GM12878 (cell line): ENCODE measurements around the gene LMTK2. TPM values are rescaled to one million over a fixed set of nuclear protein-coding genes. Genes with fewer than 3 reads are reported as not detected.

Source experiments
- ATAC-seq: fragments of 200-7000 bp; cut with Tn5 transposase; 3 replicates; pipeline ENCODE4 v1.9.1; 2020; ENCODE audit warnings: mild to moderate bottlenecking, moderate library complexity
- BruUV-seq: library from RNA; stranded (reverse); fragments of 400-500 nt; replicated peaks from 2 replicates; lab custom pipeline; 2021; lab: Mats Ljungman, UMichigan
- CTCF ChIA-PET: fragments of 300-600 bp; sonication (Branson Sonifier 250); formaldehyde crosslinking; extraction: SDS; loops from one replicate; lab custom pipeline; 2021; ENCODE audit warnings: inconsistent platforms; lab: Yijun Ruan, JAX
- POLR2A ChIA-PET: fragments of 350-600 bp; formaldehyde crosslinking; extraction: SDS; loops from one replicate; lab custom pipeline; 2021; ENCODE audit warnings: inconsistent platforms; lab: Charles Lee
- RAD21 ChIA-PET: fragments of 300-600 bp; sonication (Branson Sonifier 250); formaldehyde crosslinking; loops from one replicate; lab custom pipeline; 2023; ENCODE audit warnings: antibody characterized with exemption; ENCODE audit not compliant: unreplicated experiment; lab: Charles Lee
- SMC1A ChIA-PET: fragments of 300-600 bp; sonication (Branson Sonifier 250); formaldehyde crosslinking; loops from one replicate; lab custom pipeline; 2023; ENCODE audit not compliant: unreplicated experiment, uncharacterized antibody; lab: Charles Lee
- DNase-seq: peaks from one replicate; pipeline ENCODE4 v3.0.0-alpha.2; 2011; ENCODE audit warnings: low read depth, low spot score
- FAIRE-seq: peaks from 3 replicates; lab custom pipeline; 2011; peaks lifted over from hg19 to GRCh38; lab: Jason Lieb, UNC
- H2AFZ ChIP-seq: 2 replicates; pipeline ENCODE4 v1.6.0; 2011; ENCODE audit warnings: low read depth, low read length, control low read depth; ENCODE audit not compliant: control insufficient read depth
- H3K27ac ChIP-seq: 2 replicates; pipeline ENCODE4 v1.5.1; 2011; ENCODE audit warnings: control low read depth; ENCODE audit not compliant: control insufficient read depth, insufficient read depth
- H3K27me3 ChIP-seq, 2 experiments: replicated peaks in 1 of 2; 2 replicates each; pipeline versions ENCODE4 v1.6.0 to v1.6.1; 2011; ENCODE audit warnings: low read length in 1 of 2; ENCODE audit not compliant: control insufficient read depth in 2 of 2, insufficient read depth in 2 of 2
- H3K36me3 ChIP-seq, 2 experiments: 2 replicates each; pipeline ENCODE4 v1.5.1; 2011; ENCODE audit warnings: low read length in 1 of 2; ENCODE audit not compliant: control insufficient read depth in 2 of 2, insufficient read depth in 2 of 2
- H3K4me1 ChIP-seq: 2 replicates; pipeline ENCODE4 v1.6.1; 2011; ENCODE audit warnings: mild to moderate bottlenecking, low read length, moderate library complexity, mixed read lengths; ENCODE audit not compliant: control insufficient read depth, insufficient read depth
- H3K4me2 ChIP-seq: 2 replicates; pipeline ENCODE4 v1.6.0; 2011; ENCODE audit warnings: control low read depth; ENCODE audit not compliant: control insufficient read depth, insufficient read depth
- H3K4me3 ChIP-seq: fragments of 200-600 bp; sonication (generic); 2 replicates; pipeline ENCODE4 v1.5.1; 2016
- H3K79me2 ChIP-seq: 2 replicates; pipeline ENCODE4 v1.6.0; 2011; ENCODE audit warnings: low read length; ENCODE audit not compliant: control insufficient read depth, insufficient read depth
- H3K9ac ChIP-seq: 2 replicates; pipeline ENCODE4 v1.8.0; 2011; ENCODE audit warnings: low read length, control low read depth, mixed read lengths; ENCODE audit not compliant: control insufficient read depth, insufficient read depth
- H3K9me3 ChIP-seq: replicated peaks from 3 replicates; pipeline ENCODE4 v1.5.1; 2011; ENCODE audit warnings: mild to moderate bottlenecking, low read length; ENCODE audit not compliant: control insufficient read depth, insufficient read depth
- H4K20me1 ChIP-seq: 2 replicates; pipeline ENCODE4 v1.6.0; 2011; ENCODE audit not compliant: control insufficient read depth, insufficient read depth
- CTCF ChIP-seq, 3 experiments: IDR thresholded peaks in 2 of 3; conservative IDR thresholded peaks in 1 of 3; 2 replicates each; pipeline ENCODE4 v1.5.1; 2011; ENCODE audit warnings: low read depth in 3 of 3, low read length in 3 of 3, mild to moderate bottlenecking in 3 of 3, control low read depth in 2 of 3, moderate library complexity in 2 of 3, inconsistent platforms in 1 of 3, mixed read lengths in 1 of 3; ENCODE audit not compliant: control insufficient read depth in 2 of 3, insufficient read depth in 1 of 3; ENCODE audit errors: extremely low read depth in 1 of 3
- ETV6 ChIP-seq, 2 experiments: fragments of 450-650 bp in 1 of 2; IDR thresholded peaks in 1 of 2; conservative IDR thresholded peaks in 1 of 2; 2 replicates each; pipeline ENCODE4 v1.6.1; 2014; ENCODE audit warnings: antibody characterized with exemption in 1 of 2, borderline replicate concordance in 1 of 2, low read depth in 1 of 2, mild to moderate bottlenecking in 1 of 2, moderate library complexity in 1 of 2
- MLLT1 ChIP-seq: fragments of 450-650 bp; IDR thresholded peaks from 2 replicates; pipeline ENCODE4 v1.6.1; 2016; ENCODE audit warnings: mild to moderate bottlenecking
- NFIC ChIP-seq: IDR thresholded peaks from 2 replicates; pipeline ENCODE4 v1.6.1; 2012; ENCODE audit warnings: low read depth, mild to moderate bottlenecking, inconsistent platforms, low read length, moderate library complexity
- PAX8 ChIP-seq: fragments of 450-650 bp; IDR thresholded peaks from 2 replicates; pipeline ENCODE4 v1.6.1; 2017; ENCODE audit warnings: mild to moderate bottlenecking, moderate library complexity
- PKNOX1 ChIP-seq: fragments of 450-650 bp; IDR thresholded peaks from 2 replicates; pipeline ENCODE4 v1.6.1; 2016; ENCODE audit warnings: mild to moderate bottlenecking
- PML ChIP-seq: IDR thresholded peaks from 2 replicates; pipeline ENCODE4 v1.6.1; 2012; ENCODE audit warnings: low read length, inconsistent platforms
- POLR2AphosphoS2 ChIP-seq: IDR thresholded peaks from 2 replicates; pipeline ENCODE4 v1.6.1; 2011; ENCODE audit warnings: low read depth, mild to moderate bottlenecking, low read length, improper control_type of control experiment, moderate library complexity
- RELA ChIP-seq: fragments of 450-650 bp; IDR thresholded peaks from 2 replicates; pipeline ENCODE4 v1.8.0; 2014; ENCODE audit warnings: borderline replicate concordance; ENCODE audit not compliant: partially characterized antibody
- TAF1 ChIP-seq: IDR thresholded peaks from 2 replicates; pipeline ENCODE4 v1.6.1; 2011; ENCODE audit warnings: mild to moderate bottlenecking, low read depth, low read length, borderline replicate concordance
- TARDBP ChIP-seq: IDR thresholded peaks from 2 replicates; pipeline ENCODE4 v1.6.1; 2016; ENCODE audit warnings: borderline replicate concordance
- ZNF207 ChIP-seq: fragments of 450-650 bp; IDR thresholded peaks from 2 replicates; pipeline ENCODE4 v1.6.1; 2014; ENCODE audit warnings: antibody characterized with exemption, mild to moderate bottlenecking, borderline replicate concordance
- ZNF622 ChIP-seq: fragments of 450-650 bp; IDR thresholded peaks from 2 replicates; pipeline ENCODE4 v1.6.1; 2017; ENCODE audit warnings: mild to moderate bottlenecking, inconsistent platforms
- ZZZ3 ChIP-seq: IDR thresholded peaks from 2 replicates; pipeline ENCODE4 v1.6.1; 2011; ENCODE audit warnings: low read depth; ENCODE audit not compliant: control insufficient read depth, insufficient read length
- whole genome bisulfite sequencing: methylation state at CpG from one replicate; pipeline ENCODE4 v1.1.6; 2016; ENCODE audit warnings: low lambda C conversion rate; ENCODE audit not compliant: insufficient replicate concordance, insufficient coverage; ENCODE audit errors: missing lambda C conversion rate; 5-methylcytosine and 5-hydroxymethylcytosine counted together
- in situ Hi-C: fragments of 300-500 bp; cut with MboI; formaldehyde crosslinking; loops from 9 replicates; pipeline ENCODE4 v1.14.3; 2018; ENCODE audit warnings: mixed read lengths
- intact Hi-C: fragments of 100-400 bp; cut with micrococcal nuclease; formaldehyde crosslinking; loops from one replicate; pipeline ENCODE4 v1.14.2; 2022; ENCODE audit not compliant: unreplicated experiment
- polyA plus RNA-seq, 11 experiments: library from polyadenylated mRNA; depleted of rRNA in 4 of 11; unstranded in 6 of 11; stranded (reverse) in 5 of 11; fragments of >200 nt; fragmentation: Nextera tagmentation in 4 of 11; fragmentation: Illumina TruSeq in 1 of 11; extraction: Ambion mirVana in 4 of 11; extraction: Trizol in 1 of 11; gene quantifications; 1 replicate in 1 of 11; 2 replicates in 10 of 11; pipeline versions ENCODE4 v1.2.1 to v1.2.3, GENCODE V29; 2011 to 2016; ENCODE audit warnings: inconsistent platforms in 2 of 11, missing spikeins in 2 of 11, low read depth in 1 of 11
- total RNA-seq, 4 experiments: library from RNA; depleted of rRNA in 3 of 4; stranded (reverse); fragments of >200 nt in 3 of 4; fragmentation: Illumina TruSeq in 1 of 4; extraction: Trizol in 1 of 4; gene quantifications; 2 replicates each; pipeline versions ENCODE4 v1.2.1 to v1.2.3, GENCODE V29; 2013 to 2021

LMTK2 gene
- total and polyA plus RNA-seq, 10 of the 15 experiments (the other 5 are each of a cell fraction or from before 2014, with no cell fraction given), result 0.68 to 8.7 (median 4.6) TPM

DNA sequence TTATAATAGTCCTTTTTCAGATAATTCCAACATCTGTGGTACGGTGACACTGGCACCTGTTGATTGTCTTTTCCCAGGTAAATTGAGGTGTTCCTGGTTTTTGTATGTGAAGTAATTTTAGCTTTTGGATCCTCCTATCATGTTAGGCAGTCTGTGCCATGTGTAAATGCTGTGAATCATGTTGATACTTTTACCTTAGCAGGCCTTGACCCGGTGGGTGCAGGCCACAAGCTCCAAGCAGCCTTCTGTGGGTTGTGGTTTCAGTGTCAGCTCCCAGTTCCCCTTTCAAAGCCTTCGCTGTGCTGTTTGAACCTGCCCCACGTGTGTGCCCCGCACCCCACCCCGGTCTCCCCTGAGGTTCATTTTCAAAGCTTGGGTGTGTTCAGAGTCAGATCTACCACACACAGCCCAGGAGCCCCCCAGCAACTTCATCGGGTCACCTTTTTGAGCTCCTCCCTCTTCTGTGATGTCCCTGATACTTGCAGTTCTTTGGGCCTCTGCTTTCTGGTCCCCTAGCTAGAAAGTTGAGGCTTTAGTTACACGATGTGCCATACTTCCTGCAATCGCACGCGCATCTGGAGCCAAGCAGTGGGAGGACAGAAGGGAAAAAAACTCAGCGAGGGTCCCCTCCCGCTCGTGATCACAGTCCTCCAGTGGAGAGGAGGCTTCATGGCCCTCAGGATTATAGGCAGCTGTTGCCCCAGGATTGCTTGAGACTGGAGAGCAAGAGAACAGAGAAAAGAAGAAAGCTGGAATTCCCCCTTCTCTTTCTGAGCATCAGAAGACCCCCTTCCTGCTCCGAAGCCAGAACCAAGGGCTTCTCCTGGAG is 95.9 kb downstream of the LMTK2 start (continued):
- TF ChIP-seq TARDBP (peak; percentile 58; the same call in 1 of the 2 replicates), TAF1 (no peak), ZNF622 (no peak), NFIC (peak; percentile 97), ETV6 (conservative IDR thresholded peaks at IDR 0.05 in 1 of 2, IDR thresholded peaks at IDR 0.05 in 1 of 2; ENCODE audit: borderline replicate concordance in 1 of 2, low read depth in 1 of 2) (peak in 1 of 2 experiments; percentile 69; a peak in 2 of 4 replicates), POLR2AphosphoS2 (no peak), ZZZ3 (no peak), PAX8 (no peak; the same call in 1 of the 2 replicates), PML (peak; percentile 84), RELA (peak; percentile 67)

GRCh38 chr7:98203261-98203963 is 96.8 kb downstream of the LMTK2 start:
- peak overlapping the region; percentile 58 for H3K27ac ChIP-seq
- no peaks in the 10 kb centered on the region for H3K27me3 ChIP-seq
- no peak overlapping the region for H2AFZ ChIP-seq
- H3K4me2 ChIP-seq, result peak overlapping the region; percentile 82
- CTCF ChIA-PET, result interaction anchor here (0.7 to 3.2 kb wide), 9 partner anchors 15 to 181 kb away, joined by 3 to 17 read pairs (median 5); no protein-coding TSS in a partner anchor
- in situ Hi-C loops, result no loop called here
- 27% methylated on average over 28 of the region's 28 CpGs for WGBS
- H3K9ac ChIP-seq, result peak overlapping the region; percentile 50
- no peaks in the 10 kb centered on the region for H4K20me1 ChIP-seq
- no TSS peak for BruUV-seq
- H3K9me3 ChIP-seq, result no peaks in the 10 kb centered on the region; the same call in 2 of the 3 replicates
- RAD21 ChIA-PET, result interaction anchor here (1.0 to 4.1 kb wide), 11 partner anchors 15 to 180 kb away, joined by 3 to 18 read pairs (median 5); no protein-coding TSS in a partner anchor
- no peaks in the 10 kb centered on the region for H3K79me2 ChIP-seq
- FAIRE-seq, result no peak
- peak overlapping the region; percentile 54; the same call in 1 of the 2 replicates for H3K4me3 ChIP-seq
- H3K36me3 ChIP-seq, result peaks cover 5 to 13% of the 10 kb centered on the region in 2 experiments; a peak in 3 of 4 replicates
- peak; percentile 82 for ATAC-seq
- H3K4me1 ChIP-seq, result peaks cover 47% of the 10 kb centered on the region
- POLR2A ChIA-PET, result interaction anchor here (1.2 to 2.3 kb wide), 7 partner anchors 41 to 198 kb away, joined by 3 to 12 read pairs (median 4); partner anchors contain the start of gene BAIAP2L1
- SMC1A ChIA-PET, result interaction anchor here (0.8 to 2.8 kb wide), 8 partner anchors 8 to 182 kb away, joined by 3 to 28 read pairs (median 4); no protein-coding TSS in a partner anchor
- intact Hi-C loops, result loop anchor here (2.0 to 5.0 kb wide), 3 partner anchors 15 to 594 kb away; no protein-coding TSS in a partner anchor
- DNase-seq, result no peak
- TF ChIP-seq CTCF (IDR thresholded peaks at IDR 0.05 in 2 of 3, conservative IDR thresholded peaks at IDR 0.05 in 1 of 3; ENCODE audit: control insufficient read depth in 2 of 3, extremely low read depth in 1 of 3, insufficient read depth in 1 of 3, low read depth in 3 of 3, low read length in 3 of 3), result no peak
- TF ChIP-seq ZNF207, result no peak
- TF ChIP-seq PKNOX1, result peak; percentile 22; the same call in 1 of the 2 replicates
- TF ChIP-seq MLLT1, result no peak
